HUES48 (cell line): ENCODE data around the gene KCNMA1.
"Not testable (repeated sequence)": the region's sequence is repeated elsewhere in the genome, so short reads cannot be mapped to it uniquely, and the experiment has no call there.

ENCODE experiments used
- H3K27ac ChIP-seq: one replicate; pipeline ENCODE4 v1.7.0; 2013; ENCODE audit warnings: low read depth, low read length, inconsistent platforms
- H3K27me3 ChIP-seq: 2 replicates; pipeline ENCODE4 v1.6.1; 2013; ENCODE audit warnings: mild to moderate bottlenecking, low read length; ENCODE audit not compliant: control insufficient read depth, insufficient read depth
- H3K36me3 ChIP-seq: 2 replicates; pipeline ENCODE4 v1.6.1; 2013; ENCODE audit warnings: low read length; ENCODE audit not compliant: control insufficient read depth, insufficient read depth
- H3K4me1 ChIP-seq: 2 replicates; pipeline ENCODE4 v1.6.1; 2013; ENCODE audit warnings: mild to moderate bottlenecking, low read length; ENCODE audit not compliant: control insufficient read depth, insufficient read depth
- H3K4me3 ChIP-seq: 2 replicates; pipeline ENCODE4 v1.5.1; 2013; ENCODE audit warnings: mild to moderate bottlenecking, low read depth, low read length
- H3K9ac ChIP-seq: 2 replicates; pipeline ENCODE4 v1.6.1; 2013; ENCODE audit warnings: mild to moderate bottlenecking, low read depth, low read length, moderate library complexity
- H3K9me3 ChIP-seq: 2 replicates; pipeline ENCODE4 v1.6.1; 2013; ENCODE audit warnings: low read length; ENCODE audit not compliant: control insufficient read depth, insufficient read depth

Gene KCNMA1

DNA sequence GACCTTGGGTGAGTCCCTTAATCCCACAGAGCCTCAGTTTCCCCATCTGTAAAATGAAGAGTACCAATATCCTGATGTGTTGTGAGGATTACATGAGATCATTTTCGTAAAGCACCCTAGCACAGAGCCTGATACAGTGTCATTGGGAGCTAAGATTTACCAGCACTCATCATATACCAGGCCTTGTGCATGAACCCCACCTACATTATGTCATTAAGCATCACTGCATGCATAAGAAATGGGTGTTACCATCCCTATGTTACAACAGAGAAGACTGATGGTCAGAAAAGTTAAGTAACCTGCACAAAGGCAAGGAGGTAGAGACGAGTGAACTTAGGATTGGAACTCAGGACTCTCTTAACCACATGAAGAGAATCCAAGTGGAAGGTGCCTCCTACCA lies 290.6 kb downstream of the KCNMA1 start:
- Histone ChIP-seq H3K4me1 (no peaks in the 10 kb centered on the region), H3K27me3 (no peaks in the 10 kb centered on the region), H3K9me3 (no peaks in the 10 kb centered on the region), H3K9ac (no peak overlapping the region), H3K4me3 (no peak overlapping the region), H3K36me3 (no peaks in the 10 kb centered on the region), H3K27ac (no peak overlapping the region)

DNA sequence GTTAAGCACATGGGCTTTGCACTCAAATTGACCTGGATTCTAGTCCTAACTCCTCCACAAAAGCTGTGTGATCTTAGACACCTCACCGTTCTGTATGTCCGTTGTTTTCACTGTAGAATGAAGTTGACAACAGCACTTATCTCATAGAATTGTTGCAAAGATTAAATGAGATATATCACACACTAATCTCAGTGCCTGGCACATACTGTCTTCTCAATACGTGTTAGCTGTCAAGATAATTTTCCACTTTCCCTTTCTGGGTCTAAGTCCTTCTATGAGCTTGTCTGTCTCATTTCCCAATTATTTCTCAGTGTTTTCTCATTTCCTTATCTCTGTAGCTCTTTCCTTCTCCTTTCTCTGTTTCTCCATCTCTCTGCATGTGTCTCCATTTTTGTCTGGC lies 296.6 kb downstream of the KCNMA1 start:
- no peaks in the 10 kb centered on the region for H3K36me3 ChIP-seq
- H3K9ac ChIP-seq: no peak overlapping the region
- no peak overlapping the region for H3K4me3 ChIP-seq
- H3K4me1 ChIP-seq: no peaks in the 10 kb centered on the region
- no peak overlapping the region for H3K27ac ChIP-seq
- no peaks in the 10 kb centered on the region for H3K9me3 ChIP-seq
- no peaks in the 10 kb centered on the region for H3K27me3 ChIP-seq

DNA sequence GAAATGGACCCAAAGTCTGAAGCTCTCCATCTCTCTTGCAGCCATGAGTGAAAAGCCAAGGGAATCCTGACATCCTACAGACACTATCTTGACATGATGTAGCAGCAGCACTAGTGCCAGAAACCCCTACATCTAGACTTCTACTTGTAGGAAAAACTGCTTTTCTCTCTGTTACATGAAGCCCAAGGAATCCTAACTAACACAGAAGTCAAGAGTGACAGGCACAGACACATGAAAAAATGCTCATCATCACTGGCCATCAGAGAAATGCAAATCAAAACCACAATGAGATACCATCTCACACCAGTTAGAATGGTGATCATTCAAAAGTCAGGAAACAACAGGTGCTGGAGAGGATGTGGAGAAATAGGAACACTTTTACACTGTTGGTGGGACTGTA lies 297.7 kb downstream of the KCNMA1 start:
- not testable (repeated sequence) for H3K9ac ChIP-seq, H3K4me1 ChIP-seq, H3K9me3 ChIP-seq, H3K36me3 ChIP-seq, H3K27ac ChIP-seq, H3K27me3 ChIP-seq, H3K4me3 ChIP-seq

DNA sequence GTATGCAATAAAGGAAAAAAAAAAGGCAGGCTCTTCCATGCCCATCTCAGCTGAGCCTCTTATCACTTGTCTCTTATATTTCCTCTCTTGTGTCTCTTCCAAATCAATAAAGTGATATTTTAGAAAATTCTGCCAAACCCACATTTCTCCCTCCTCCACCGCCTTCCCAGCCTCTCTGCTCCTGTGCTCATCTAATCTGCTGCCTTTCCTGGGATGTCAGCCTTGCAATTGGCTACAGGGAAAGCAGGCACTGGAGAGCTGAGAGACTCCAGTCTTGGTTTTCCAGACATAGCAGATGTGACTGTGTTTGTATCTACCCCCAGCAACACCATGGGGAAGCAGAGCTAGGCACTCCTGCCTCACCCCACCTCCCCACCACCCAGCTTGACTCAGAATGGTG lies 298.4 kb downstream of the KCNMA1 start:
- Histone ChIP-seq H3K27me3 (no peaks in the 10 kb centered on the region), H3K4me1 (no peaks in the 10 kb centered on the region), H3K9ac (no peak overlapping the region), H3K4me3 (no peak overlapping the region), H3K27ac (no peak overlapping the region), H3K36me3 (no peaks in the 10 kb centered on the region), H3K9me3 (no peaks in the 10 kb centered on the region)

DNA sequence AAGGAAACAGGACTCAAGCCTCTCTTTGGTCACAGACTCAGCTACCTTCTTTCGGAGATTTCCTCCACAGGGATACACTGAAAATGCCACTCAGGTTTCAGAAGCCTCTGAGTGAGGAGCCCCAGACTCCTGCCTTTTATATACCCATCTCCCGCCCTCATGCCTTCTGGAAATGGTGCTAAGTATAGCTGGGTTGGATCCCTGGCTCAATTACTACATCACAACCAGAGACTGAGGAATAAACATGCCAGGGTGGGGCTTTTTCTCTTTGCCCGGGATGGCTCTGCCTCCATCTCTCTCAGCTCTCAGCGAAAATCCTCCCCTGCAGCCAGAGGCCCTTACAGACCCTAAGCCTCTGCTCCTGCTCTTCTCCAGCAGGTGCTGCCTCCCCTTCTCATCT lies 299.5 kb downstream of the KCNMA1 start:
- H3K9ac ChIP-seq: no peak overlapping the region
- no peaks in the 10 kb centered on the region for H3K27me3 ChIP-seq
- H3K4me1 ChIP-seq: no peaks in the 10 kb centered on the region
- no peak overlapping the region for H3K4me3 ChIP-seq
- H3K9me3 ChIP-seq: no peaks in the 10 kb centered on the region
- no peaks in the 10 kb centered on the region for H3K36me3 ChIP-seq
- H3K27ac ChIP-seq: no peak overlapping the region

DNA sequence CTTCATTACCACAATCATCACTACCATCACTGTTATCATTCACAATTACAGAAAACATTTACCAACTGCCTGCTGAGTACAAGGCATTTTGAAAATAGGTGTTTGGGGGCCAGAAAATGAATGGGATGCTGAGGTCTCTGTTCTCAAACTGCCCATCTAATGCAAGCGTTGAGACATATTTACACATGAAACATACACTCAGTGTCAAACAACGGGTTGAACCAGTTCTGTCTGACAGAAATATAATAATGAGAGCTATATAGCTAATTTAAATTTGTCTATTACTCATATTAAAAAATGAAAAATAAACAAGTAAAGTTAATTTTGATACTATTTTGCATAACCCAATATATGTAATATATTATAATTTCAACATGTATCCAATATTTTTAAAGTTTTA lies 303.1 kb downstream of the KCNMA1 start:
- H3K36me3 ChIP-seq: no peaks in the 10 kb centered on the region
- no peak overlapping the region for H3K4me3 ChIP-seq
- no peak overlapping the region for H3K27ac ChIP-seq
- H3K9me3 ChIP-seq: no peaks in the 10 kb centered on the region
- H3K9ac ChIP-seq: no peak overlapping the region
- no peaks in the 10 kb centered on the region for H3K4me1 ChIP-seq
- no peaks in the 10 kb centered on the region for H3K27me3 ChIP-seq

DNA sequence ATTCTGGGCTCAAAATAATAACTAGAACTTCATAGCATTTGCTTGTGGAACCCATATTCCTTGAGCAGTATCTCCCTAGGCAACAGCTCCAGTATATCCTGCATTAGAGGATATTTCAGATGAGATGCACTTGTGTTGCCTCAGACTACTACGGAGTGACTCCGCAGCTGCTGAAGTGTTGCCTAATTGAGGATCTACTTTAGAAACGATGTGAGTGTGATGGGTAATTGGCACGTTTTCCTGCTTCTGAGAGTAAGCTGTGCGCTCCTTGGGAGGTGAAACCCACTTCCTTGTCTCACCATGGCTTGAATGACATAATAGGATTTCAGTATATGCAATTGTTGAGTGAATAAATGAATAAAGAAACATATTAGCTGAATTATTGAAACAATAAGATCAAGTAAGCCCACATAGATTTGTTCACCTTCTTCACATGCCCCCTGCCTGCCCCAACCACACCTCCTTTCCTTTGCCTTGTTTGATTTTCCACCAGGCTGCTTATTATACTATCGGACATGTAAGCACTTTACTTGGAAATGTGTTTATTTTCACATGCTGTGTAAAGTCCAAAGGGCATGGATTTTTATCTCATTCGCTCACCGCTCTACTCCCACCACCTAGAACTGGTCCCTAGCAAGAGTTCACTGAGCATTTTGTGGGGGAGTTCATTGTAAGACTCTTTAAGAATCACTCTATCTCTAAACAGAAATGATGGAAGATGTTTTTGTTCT lies 303.8 kb downstream of the KCNMA1 start:
- no peaks in the 10 kb centered on the region for H3K36me3 ChIP-seq
- H3K27ac ChIP-seq: no peak overlapping the region
- H3K9me3 ChIP-seq: no peaks in the 10 kb centered on the region
- no peak overlapping the region for H3K4me3 ChIP-seq
- no peak overlapping the region for H3K9ac ChIP-seq
- no peaks in the 10 kb centered on the region for H3K4me1 ChIP-seq
- H3K27me3 ChIP-seq: no peaks in the 10 kb centered on the region

DNA sequence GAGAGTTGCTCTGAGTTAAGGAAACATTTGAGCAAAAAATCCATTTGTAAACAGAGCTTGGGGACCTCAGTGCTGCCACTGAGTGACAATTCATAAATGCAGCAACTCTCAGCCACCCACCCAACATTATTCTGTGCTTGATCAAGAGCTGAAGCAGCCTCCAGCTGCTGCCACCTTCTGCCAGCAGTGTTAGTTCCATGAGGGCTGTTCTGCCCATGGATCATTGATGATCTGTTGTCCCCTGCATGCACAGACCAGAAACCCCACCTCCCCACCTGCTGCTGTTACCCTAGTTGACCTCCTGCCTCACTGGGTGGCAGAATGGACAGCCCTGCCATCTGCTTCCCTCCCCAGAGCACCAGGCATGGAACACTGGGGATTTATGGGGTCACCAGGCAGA lies 305.4 kb downstream of the KCNMA1 start:
- no peak overlapping the region for H3K4me3 ChIP-seq
- no peaks in the 10 kb centered on the region for H3K36me3 ChIP-seq
- H3K9me3 ChIP-seq: no peaks in the 10 kb centered on the region
- no peaks in the 10 kb centered on the region for H3K4me1 ChIP-seq
- no peak overlapping the region for H3K27ac ChIP-seq
- H3K9ac ChIP-seq: no peak overlapping the region
- no peaks in the 10 kb centered on the region for H3K27me3 ChIP-seq

DNA sequence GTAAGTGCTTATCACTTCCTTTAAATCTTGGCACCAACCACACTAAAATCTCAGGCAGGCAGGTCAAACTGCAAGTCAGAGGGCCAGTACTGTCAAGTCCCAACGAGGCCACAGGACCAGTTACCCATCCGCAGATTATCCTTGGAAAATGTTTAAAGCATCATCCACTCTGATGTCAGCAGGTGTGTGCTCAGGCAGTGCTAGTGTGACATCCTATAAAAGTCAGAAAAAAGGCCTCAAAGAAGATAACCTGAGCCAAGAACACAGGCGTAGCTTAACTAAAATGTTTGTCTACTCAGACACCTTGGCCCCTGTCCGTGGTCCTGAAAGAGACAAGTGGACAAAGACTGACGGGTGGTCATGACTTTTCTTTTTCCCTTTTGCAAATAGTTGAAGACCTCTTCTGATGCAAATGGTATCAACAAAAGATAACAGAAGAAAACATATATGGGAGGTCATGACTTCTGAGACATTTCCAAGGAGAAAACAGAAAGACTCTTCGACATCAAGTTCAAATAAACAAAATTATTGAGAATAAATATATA lies 309.3 kb downstream of the KCNMA1 start:
- Histone ChIP-seq H3K27me3 (no peaks in the 10 kb centered on the region), H3K4me3 (no peak overlapping the region), H3K9me3 (no peaks in the 10 kb centered on the region), H3K9ac (no peak overlapping the region), H3K4me1 (peaks cover 13% of the 10 kb centered on the region), H3K27ac (no peak overlapping the region), H3K36me3 (no peaks in the 10 kb centered on the region)

DNA sequence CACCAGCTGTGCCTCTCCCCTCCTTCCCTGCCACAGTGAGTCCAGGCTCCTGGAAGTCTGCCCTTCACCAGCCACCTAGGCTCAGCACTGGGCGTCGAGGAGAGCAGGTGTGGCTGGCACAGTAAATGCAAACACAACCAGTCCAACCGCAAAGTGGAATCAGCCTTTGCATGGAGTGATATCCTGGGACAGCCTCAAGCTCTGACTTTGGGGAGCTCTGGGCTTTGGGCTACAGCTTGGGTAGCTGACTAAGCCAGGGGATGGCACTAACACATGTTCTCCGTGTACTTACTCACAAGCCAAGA lies 312.4 kb downstream of the KCNMA1 start:
- peaks cover 13% of the 10 kb centered on the region for H3K4me1 ChIP-seq
- no peak overlapping the region for H3K27ac ChIP-seq
- H3K9me3 ChIP-seq: no peaks in the 10 kb centered on the region
- no peak overlapping the region for H3K9ac ChIP-seq
- H3K4me3 ChIP-seq: no peak overlapping the region
- H3K36me3 ChIP-seq: no peaks in the 10 kb centered on the region
- no peaks in the 10 kb centered on the region for H3K27me3 ChIP-seq

DNA sequence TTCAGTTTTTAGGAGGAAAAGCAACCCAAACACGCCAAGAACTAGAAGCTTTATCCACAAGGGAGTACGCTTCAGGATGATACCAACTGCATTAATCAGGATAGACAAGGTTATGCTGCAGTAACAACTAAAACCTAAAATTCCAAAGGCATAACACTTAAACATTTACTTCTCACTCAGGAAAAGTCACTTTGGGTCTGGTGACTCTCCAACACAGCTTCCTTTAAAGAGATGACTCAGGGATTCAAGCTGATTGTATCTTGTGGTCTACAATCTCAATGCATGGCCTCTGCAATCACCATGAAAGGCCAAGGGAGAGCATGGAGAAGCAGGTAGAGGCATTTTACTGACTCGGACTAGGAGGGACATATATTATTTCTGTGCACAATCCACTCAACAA lies 315.8 kb downstream of the KCNMA1 start:
- Histone ChIP-seq H3K36me3 (no peaks in the 10 kb centered on the region), H3K9ac (no peak overlapping the region), H3K27me3 (no peaks in the 10 kb centered on the region), H3K27ac (no peak overlapping the region), H3K9me3 (no peaks in the 10 kb centered on the region), H3K4me1 (peaks cover 13% of the 10 kb centered on the region), H3K4me3 (no peak overlapping the region)
